Stomach (tissue), 4 donors: Measurements from ENCODE around the gene VEGFC.

Experiments used
- CTCF ChIP-seq, 7 experiments: fragments of 450-650 bp in 4 of 7; fragments of 200-600 bp in 3 of 7; sonication (generic) in 3 of 7; IDR thresholded peaks; one replicate each; pipeline ENCODE4 v1.5.1; 2016 to 2019; ENCODE audit warnings: antibody characterized with exemption in 7 of 7, control low read depth in 2 of 7, mild to moderate bottlenecking in 1 of 7
- EP300 ChIP-seq: sonication (generic); formaldehyde crosslinking; IDR thresholded peaks from one replicate; pipeline ENCODE4 v1.6.1; 2017; ENCODE audit warnings: antibody characterized with exemption
- POLR2A ChIP-seq, 4 donors: fragments of 450-650 bp; IDR thresholded peaks; one replicate each; pipeline ENCODE4 v1.6.1; 2016; ENCODE audit warnings: antibody characterized with exemption in 4 of 4, control low read depth in 2 of 4, mild to moderate bottlenecking in 1 of 4, moderate library complexity in 1 of 4
- POLR2AphosphoS5 ChIP-seq, 3 donors: sonication (generic); formaldehyde crosslinking; IDR thresholded peaks; one replicate each; pipeline ENCODE4 v1.6.1; 2016; ENCODE audit warnings: antibody characterized with exemption in 3 of 3

- TF ChIP-seq CTCF (IDR thresholded peaks at IDR 0.05) (no peak), EP300 (no peak), POLR2A (IDR thresholded peaks at IDR 0.05) (no peak), POLR2AphosphoS5 (IDR thresholded peaks at IDR 0.05) (no peak)
Observed at GRCh38 chr4:176774852-176775251, 17.9 kb downstream of the VEGFC start.
